SJSA1 (cell line): ENCODE measurements around the gene IPO13. TPM values are rescaled to one million over a fixed set of nuclear protein-coding genes. Genes with fewer than 3 reads are reported as not detected.

Experiments
- DNase-seq, 2 experiments: peaks; one replicate each; pipeline ENCODE4 v3.0.0-alpha.2; 2015 to 2020; ENCODE audit warnings: low spot score in 2 of 2, low read depth in 1 of 2
- H3K27ac ChIP-seq: fragments of 250-450 bp; sonication (Bioruptor Pico); 2 replicates; pipeline ENCODE4 v1.5.1; 2020; ENCODE audit warnings: mild to moderate bottlenecking, moderate library complexity
- H3K27me3 ChIP-seq: fragments of 250-450 bp; sonication (Bioruptor Pico); replicated peaks from 2 replicates; pipeline ENCODE4 v1.5.1; 2020; ENCODE audit warnings: mild to moderate bottlenecking, moderate library complexity
- H3K36me3 ChIP-seq: fragments of 250-450 bp; sonication (Bioruptor Pico); 2 replicates; pipeline ENCODE4 v1.5.1; 2020; ENCODE audit warnings: mild to moderate bottlenecking
- H3K4me1 ChIP-seq: fragments of 250-450 bp; sonication (Bioruptor Pico); replicated peaks from 2 replicates; pipeline ENCODE4 v1.6.1; 2021; ENCODE audit warnings: mild to moderate bottlenecking
- H3K4me3 ChIP-seq: fragments of 250-450 bp; sonication (Bioruptor Pico); 2 replicates; pipeline ENCODE4 v1.5.1; 2020; ENCODE audit warnings: mild to moderate bottlenecking
- H3K9me3 ChIP-seq: fragments of 250-450 bp; sonication (Bioruptor Pico); replicated peaks from 2 replicates; pipeline ENCODE4 v1.5.1; 2020; ENCODE audit warnings: mild to moderate bottlenecking
- total RNA-seq: library from RNA; depleted of rRNA; stranded (reverse); fragments of >200 nt; shearing (Covaris generic); gene quantifications from 2 replicates; pipeline ENCODE4 v1.2.3, GENCODE V29; 2014

IPO13 gene
- total RNA-seq, 1 experiment from 2014 or later = 25.8 TPM

- H3K9me3 ChIP-seq = no peaks in the 10 kb centered on the region
- no peak overlapping the region for H3K4me3 ChIP-seq
- H3K36me3 ChIP-seq = no peaks in the 10 kb centered on the region
- DNase-seq = no peak
- H3K4me1 ChIP-seq = peaks cover 5% of the 10 kb centered on the region
- H3K27ac ChIP-seq = no peak overlapping the region
- H3K27me3 ChIP-seq = no peaks in the 10 kb centered on the region
Observed at GRCh38 chr1:43996733-43997115, 50.0 kb downstream of the IPO13 start.

- Histone ChIP-seq H3K4me1 (peaks cover 5% of the 10 kb centered on the region), H3K27me3 (no peaks in the 10 kb centered on the region), H3K4me3 (no peak overlapping the region), H3K9me3 (no peaks in the 10 kb centered on the region), H3K27ac (no peak overlapping the region), H3K36me3 (no peaks in the 10 kb centered on the region)
- DNase-seq = no peak
Observed at GRCh38 chr1:43997295-43997999, 50.7 kb downstream of the IPO13 start.

- Histone ChIP-seq H3K4me3 (no peak overlapping the region), H3K4me1 (peaks cover 5% of the 10 kb centered on the region), H3K27ac (no peak overlapping the region), H3K27me3 (no peaks in the 10 kb centered on the region), H3K36me3 (no peaks in the 10 kb centered on the region), H3K9me3 (no peaks in the 10 kb centered on the region)
- no peak for DNase-seq
Observed at GRCh38 chr1:43998000-43998378, 51.2 kb downstream of the IPO13 start.

DNA sequence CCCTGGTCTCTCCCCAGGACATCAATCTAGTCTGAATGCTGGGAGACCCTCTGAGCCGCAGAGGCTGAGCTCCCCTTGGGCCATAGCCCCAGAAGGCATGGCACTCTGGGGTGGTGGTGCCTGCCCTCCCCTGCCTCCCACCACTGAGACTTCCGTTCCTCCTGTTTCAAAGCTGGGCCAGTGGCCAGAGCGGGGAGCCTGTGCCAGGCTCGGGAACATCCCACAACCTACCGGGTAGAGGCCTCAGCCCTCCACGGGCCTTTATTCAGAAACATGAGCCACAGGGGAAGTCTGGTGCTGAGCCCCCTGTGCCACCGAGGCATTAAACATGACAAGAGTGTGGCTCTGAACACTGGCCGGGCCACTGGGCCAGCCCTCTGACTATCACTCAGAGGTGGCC, 52.7 kb downstream of the IPO13 start:
- peaks cover 5% of the 10 kb centered on the region for H3K4me1 ChIP-seq

DNA sequence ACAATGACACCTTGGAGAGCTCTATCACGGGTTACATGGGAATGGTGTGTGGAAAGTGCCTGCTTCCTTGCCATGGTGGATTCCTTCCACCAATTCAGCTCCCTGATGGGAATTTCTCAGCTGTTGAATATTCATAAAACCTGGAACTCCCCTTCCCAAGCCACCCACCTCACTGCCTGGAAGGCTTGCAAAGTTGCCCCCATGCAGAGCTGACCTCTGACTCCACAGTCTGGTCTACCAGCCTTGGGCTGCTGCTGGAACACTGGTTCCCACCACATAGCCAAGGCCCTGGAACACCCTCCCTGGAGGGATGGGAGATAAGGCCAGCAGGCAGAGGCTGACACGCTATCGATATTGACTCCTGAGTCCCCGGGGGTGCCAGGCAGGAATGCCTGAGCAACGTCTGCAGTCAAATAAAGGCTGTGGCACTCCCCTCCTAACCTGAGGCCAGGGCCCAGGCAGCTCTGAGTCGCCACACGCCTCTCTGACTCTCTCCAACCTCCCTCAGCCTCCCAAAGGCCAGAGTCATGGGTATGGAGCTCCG, 53.4 kb downstream of the IPO13 start:
- Histone ChIP-seq H3K36me3 (no peaks in the 10 kb centered on the region), H3K4me3 (no peak overlapping the region), H3K4me1 (peaks cover 5% of the 10 kb centered on the region), H3K27ac (no peak overlapping the region), H3K9me3 (no peaks in the 10 kb centered on the region), H3K27me3 (no peaks in the 10 kb centered on the region)
- no peak for DNase-seq

More for the DNA sequence above, 52.7 kb downstream of the IPO13 start:
- Histone ChIP-seq H3K4me3 (no peak overlapping the region), H3K36me3 (no peaks in the 10 kb centered on the region), H3K27ac (no peak overlapping the region), H3K27me3 (no peaks in the 10 kb centered on the region), H3K9me3 (no peaks in the 10 kb centered on the region)
- DNase-seq = no peak

- H3K4me3 ChIP-seq = no peak overlapping the region
- H3K27ac ChIP-seq = no peak overlapping the region
- H3K4me1 ChIP-seq = peaks cover 5% of the 10 kb centered on the region
- H3K27me3 ChIP-seq = no peaks in the 10 kb centered on the region
- DNase-seq = no peak
- H3K9me3 ChIP-seq = no peaks in the 10 kb centered on the region
- H3K36me3 ChIP-seq = no peaks in the 10 kb centered on the region
Observed at GRCh38 chr1:44002165-44002564, 55.4 kb downstream of the IPO13 start.

DNA sequence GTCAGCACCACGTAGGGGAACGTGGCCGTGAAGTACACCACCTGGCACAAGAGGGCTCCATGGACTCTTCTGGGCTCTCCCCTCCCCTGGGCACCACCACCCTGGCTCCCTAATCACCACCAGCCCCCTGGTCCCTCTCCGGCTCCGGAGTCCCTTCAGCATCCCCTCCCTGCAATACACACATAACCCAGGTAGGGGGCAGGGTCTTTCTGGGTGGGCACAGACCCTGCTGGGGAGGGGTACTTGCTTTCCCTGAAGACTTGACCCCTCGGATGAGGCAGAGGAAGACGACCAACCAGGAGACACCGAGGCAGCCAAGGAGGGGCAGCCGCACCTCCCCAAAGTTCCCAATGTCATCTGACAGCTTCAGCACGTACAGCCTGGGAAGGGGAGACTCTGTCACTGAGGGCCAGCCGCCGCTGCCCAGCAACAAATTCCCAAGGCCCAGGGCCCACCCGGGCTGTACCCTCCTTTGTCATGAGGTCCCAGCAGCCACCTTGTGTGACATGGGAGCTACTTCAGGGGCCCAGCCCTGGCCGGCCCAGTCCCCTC, 55.9 kb downstream of the IPO13 start:
- Histone ChIP-seq H3K4me1 (peaks cover 5% of the 10 kb centered on the region), H3K27me3 (no peaks in the 10 kb centered on the region), H3K27ac (no peak overlapping the region), H3K36me3 (no peaks in the 10 kb centered on the region), H3K9me3 (no peaks in the 10 kb centered on the region), H3K4me3 (no peak overlapping the region)
- DNase-seq = no peak

- Histone ChIP-seq H3K36me3 (no peaks in the 10 kb centered on the region), H3K4me3 (no peak overlapping the region), H3K4me1 (no peaks in the 10 kb centered on the region), H3K9me3 (no peaks in the 10 kb centered on the region), H3K27me3 (no peaks in the 10 kb centered on the region), H3K27ac (no peak overlapping the region)
- no peak for DNase-seq
Observed at GRCh38 chr1:44008259-44008658, 61.5 kb downstream of the IPO13 start.

DNA sequence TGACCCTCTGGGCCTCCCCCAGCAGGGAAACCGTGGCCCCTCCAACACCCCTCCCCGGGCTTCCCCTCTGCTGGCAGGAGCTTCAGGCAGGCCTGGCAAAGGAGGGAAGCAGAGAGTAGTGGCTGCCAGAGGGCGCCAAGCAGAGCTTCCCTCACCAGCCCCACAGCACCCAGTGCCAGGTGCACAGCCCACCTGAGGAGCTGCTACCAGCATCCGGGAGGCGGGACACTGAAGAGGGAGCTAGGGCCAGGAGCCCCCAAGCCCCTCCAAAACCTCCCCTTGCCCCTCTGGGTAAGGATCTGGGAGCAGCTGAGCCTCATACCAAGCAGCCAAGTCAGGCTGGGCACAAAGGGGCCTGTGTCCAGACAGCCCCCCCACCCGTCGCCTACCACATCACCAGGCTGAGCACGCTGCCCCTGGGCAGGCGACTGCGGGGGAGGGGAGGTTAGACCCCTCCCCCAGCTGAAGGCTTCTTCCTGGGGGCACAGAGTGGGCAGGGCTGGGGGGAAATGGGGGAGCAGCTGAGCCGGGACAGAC, 64.3 kb downstream of the IPO13 start:
- Histone ChIP-seq H3K27ac (no peak overlapping the region), H3K4me3 (no peak overlapping the region), H3K9me3 (no peaks in the 10 kb centered on the region), H3K27me3 (no peaks in the 10 kb centered on the region), H3K4me1 (no peaks in the 10 kb centered on the region), H3K36me3 (no peaks in the 10 kb centered on the region)
- no peak for DNase-seq

- Histone ChIP-seq H3K27ac (no peak overlapping the region), H3K27me3 (no peaks in the 10 kb centered on the region), H3K4me3 (no peak overlapping the region), H3K9me3 (no peaks in the 10 kb centered on the region), H3K4me1 (no peaks in the 10 kb centered on the region), H3K36me3 (no peaks in the 10 kb centered on the region)
- DNase-seq = no peak
Observed at GRCh38 chr1:44012404-44012803, 65.7 kb downstream of the IPO13 start.

GRCh38 chr1:44012941-44013609, 66.3 kb downstream of the IPO13 start:
- Histone ChIP-seq H3K9me3 (no peaks in the 10 kb centered on the region), H3K27ac (no peak overlapping the region), H3K27me3 (no peaks in the 10 kb centered on the region), H3K4me3 (no peak overlapping the region), H3K36me3 (no peaks in the 10 kb centered on the region), H3K4me1 (no peaks in the 10 kb centered on the region)
- no peak for DNase-seq

DNA sequence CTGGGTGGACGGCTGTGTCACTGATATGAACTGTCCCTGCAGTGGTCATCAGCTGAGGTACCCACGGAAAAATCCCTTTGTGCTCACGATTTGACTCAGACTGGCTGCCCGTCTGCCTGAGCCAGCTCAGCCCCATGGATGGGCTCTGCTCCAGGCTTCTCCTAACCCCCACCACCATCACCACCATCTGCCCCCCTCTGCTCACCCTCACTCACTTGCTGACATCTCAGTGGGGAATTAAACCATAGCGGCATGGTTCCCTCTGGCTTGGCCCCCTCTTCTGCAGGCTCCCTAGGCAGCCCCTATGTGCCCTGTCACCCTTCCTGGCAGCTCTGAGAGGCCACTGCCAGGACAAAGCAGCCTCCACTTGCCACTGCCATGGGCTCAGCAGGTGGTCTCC, 67.2 kb downstream of the IPO13 start:
- no peak overlapping the region for H3K27ac ChIP-seq
- no peaks in the 10 kb centered on the region for H3K36me3 ChIP-seq
- no peak for DNase-seq
- H3K4me3 ChIP-seq = no peak overlapping the region
- H3K27me3 ChIP-seq = no peaks in the 10 kb centered on the region
- no peaks in the 10 kb centered on the region for H3K4me1 ChIP-seq
- no peaks in the 10 kb centered on the region for H3K9me3 ChIP-seq

GRCh38 chr1:44014365-44015104, 67.8 kb downstream of the IPO13 start:
- H3K4me1 ChIP-seq = no peaks in the 10 kb centered on the region
- no peaks in the 10 kb centered on the region for H3K36me3 ChIP-seq
- H3K9me3 ChIP-seq = no peaks in the 10 kb centered on the region
- no peak for DNase-seq
- H3K27ac ChIP-seq = no peak overlapping the region
- no peaks in the 10 kb centered on the region for H3K27me3 ChIP-seq
- H3K4me3 ChIP-seq = no peak overlapping the region
